Measurements from ENCODE around the gene ACRV1.

Gene ACRV1

GRCh38 chr11:125689274-125689859, 8.7 kb upstream of the ACRV1 start:
- no peak overlapping the region for H3K27ac ChIP-seq (ENCODE audit: low read depth, low read length)
- no peak overlapping the region for H3K9ac ChIP-seq (ENCODE audit: low read depth in 1 of 2, low read length in 2 of 2)
- no peaks in the 10 kb centered on the region for H3K27me3 ChIP-seq (ENCODE audit: control insufficient read depth in 1 of 2, insufficient read depth in 2 of 2, low read length in 2 of 2)
- H3K4me1 ChIP-seq (ENCODE audit: control insufficient read depth in 1 of 2, insufficient read depth in 2 of 2, low read length in 2 of 2), result peaks cover 3% of the 10 kb centered on the region in 2 donors
- no peaks in the 10 kb centered on the region for H3K9me3 ChIP-seq (ENCODE audit: control insufficient read depth in 1 of 2, low read length in 2 of 2)
- no peak overlapping the region for H3K4me3 ChIP-seq (ENCODE audit: low read depth in 1 of 2, low read length in 2 of 2)
- H3K36me3 ChIP-seq (ENCODE audit: control insufficient read depth in 1 of 2, insufficient read depth in 2 of 2, low read length in 2 of 2), result no peaks in the 10 kb centered on the region

DNA sequence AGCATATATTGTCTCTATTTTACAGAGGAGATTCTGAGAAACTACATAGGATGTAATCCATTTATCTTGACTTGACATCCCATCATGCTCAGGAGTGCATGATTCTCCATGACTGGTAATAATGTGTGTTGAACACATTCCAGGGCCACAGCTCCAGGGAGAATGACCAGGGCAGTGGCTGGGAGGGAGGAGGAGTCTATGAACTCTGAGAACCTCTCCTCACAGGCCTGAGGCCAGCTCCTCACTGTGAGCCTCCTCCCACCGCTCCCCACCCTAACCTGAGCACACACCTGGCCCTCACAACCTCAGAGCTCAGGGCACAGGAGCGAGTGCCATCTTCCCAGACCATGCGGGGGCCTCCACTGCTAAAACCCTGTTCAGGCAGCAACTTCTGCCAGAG, 8.0 kb upstream of the ACRV1 start:
- H3K27me3 ChIP-seq (ENCODE audit: control insufficient read depth in 1 of 2, insufficient read depth in 2 of 2, low read length in 2 of 2), result no peaks in the 10 kb centered on the region
- no peak overlapping the region for H3K27ac ChIP-seq (ENCODE audit: low read depth, low read length)
- no peaks in the 10 kb centered on the region for H3K9me3 ChIP-seq (ENCODE audit: control insufficient read depth in 1 of 2, low read length in 2 of 2)
- no peaks in the 10 kb centered on the region for H3K4me1 ChIP-seq (ENCODE audit: control insufficient read depth in 1 of 2, insufficient read depth in 2 of 2, low read length in 2 of 2)
- H3K4me3 ChIP-seq (ENCODE audit: low read depth in 1 of 2, low read length in 2 of 2), result no peak overlapping the region
- no peaks in the 10 kb centered on the region for H3K36me3 ChIP-seq (ENCODE audit: control insufficient read depth in 1 of 2, insufficient read depth in 2 of 2, low read length in 2 of 2)
- H3K9ac ChIP-seq (ENCODE audit: low read depth in 1 of 2, low read length in 2 of 2), result no peak overlapping the region

DNA sequence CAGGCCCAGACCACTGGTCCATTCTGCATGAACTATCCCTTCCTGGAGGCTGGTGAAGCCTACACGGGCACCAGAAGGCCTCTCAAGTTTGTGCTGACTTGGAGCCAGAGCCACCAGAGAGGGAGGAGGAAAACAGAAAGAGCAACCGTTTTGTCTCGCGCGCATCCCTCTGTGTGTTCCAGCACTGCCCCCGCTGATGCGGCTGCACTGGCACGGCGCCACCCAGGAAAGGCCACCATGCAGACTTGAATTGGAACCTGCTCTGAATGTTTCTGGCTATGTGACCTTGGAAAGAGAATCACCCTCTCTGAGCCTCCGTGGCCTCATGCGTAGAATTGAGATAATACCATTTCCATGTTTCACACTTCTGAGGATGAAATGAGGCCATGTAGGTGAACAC, 7.4 kb upstream of the ACRV1 start:
- no peak overlapping the region for H3K4me3 ChIP-seq (ENCODE audit: low read depth in 1 of 2, low read length in 2 of 2)
- H3K9ac ChIP-seq (ENCODE audit: low read depth in 1 of 2, low read length in 2 of 2), result no peak overlapping the region
- H3K36me3 ChIP-seq (ENCODE audit: control insufficient read depth in 1 of 2, insufficient read depth in 2 of 2, low read length in 2 of 2), result no peaks in the 10 kb centered on the region
- H3K27ac ChIP-seq (ENCODE audit: low read depth, low read length), result no peak overlapping the region
- no peaks in the 10 kb centered on the region for H3K27me3 ChIP-seq (ENCODE audit: control insufficient read depth in 1 of 2, insufficient read depth in 2 of 2, low read length in 2 of 2)
- H3K9me3 ChIP-seq (ENCODE audit: control insufficient read depth in 1 of 2, low read length in 2 of 2), result no peaks in the 10 kb centered on the region
- H3K4me1 ChIP-seq (ENCODE audit: control insufficient read depth in 1 of 2, insufficient read depth in 2 of 2, low read length in 2 of 2), result no peaks in the 10 kb centered on the region

- Histone ChIP-seq H3K27ac (ENCODE audit: low read depth, low read length) (no peak overlapping the region), H3K4me3 (ENCODE audit: low read depth in 1 of 2, low read length in 2 of 2) (no peak overlapping the region), H3K27me3 (ENCODE audit: control insufficient read depth in 1 of 2, insufficient read depth in 2 of 2, low read length in 2 of 2) (no peaks in the 10 kb centered on the region), H3K4me1 (ENCODE audit: control insufficient read depth in 1 of 2, insufficient read depth in 2 of 2, low read length in 2 of 2) (no peaks in the 10 kb centered on the region), H3K9me3 (ENCODE audit: control insufficient read depth in 1 of 2, low read length in 2 of 2) (no peaks in the 10 kb centered on the region), H3K36me3 (ENCODE audit: control insufficient read depth in 1 of 2, insufficient read depth in 2 of 2, low read length in 2 of 2) (no peaks in the 10 kb centered on the region), H3K9ac (ENCODE audit: low read depth in 1 of 2, low read length in 2 of 2) (no peak overlapping the region)
These were observed 4.6 kb upstream of the ACRV1 start for GRCh38 chr11:125685228-125685627.

DNA sequence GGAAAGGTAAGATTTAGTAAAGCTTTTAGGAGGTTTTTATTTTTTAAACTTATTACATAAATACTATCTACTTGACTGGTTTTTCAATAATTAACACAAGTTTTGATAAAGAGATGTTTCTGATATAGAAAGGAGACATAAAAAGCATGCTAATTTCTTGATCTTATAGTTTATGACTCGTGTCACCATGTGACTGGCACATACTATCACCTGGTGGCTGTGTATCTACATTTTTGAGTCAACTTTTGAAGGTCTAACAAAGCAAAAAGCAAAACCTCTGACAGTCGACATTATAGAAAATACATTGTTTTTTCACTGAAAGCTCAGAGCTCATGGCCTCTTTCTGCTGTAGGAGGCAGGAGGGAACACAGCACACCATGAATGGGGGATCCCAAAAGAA, 810 bp downstream of the ACRV1 start:
- Histone ChIP-seq H3K4me1 (ENCODE audit: control insufficient read depth in 1 of 2, insufficient read depth in 2 of 2, low read length in 2 of 2) (no peaks in the 10 kb centered on the region), H3K27ac (ENCODE audit: low read depth, low read length) (no peak overlapping the region), H3K4me3 (ENCODE audit: low read depth in 1 of 2, low read length in 2 of 2) (no peak overlapping the region), H3K9ac (ENCODE audit: low read depth in 1 of 2, low read length in 2 of 2) (no peak overlapping the region), H3K9me3 (ENCODE audit: control insufficient read depth in 1 of 2, low read length in 2 of 2) (no peaks in the 10 kb centered on the region), H3K36me3 (ENCODE audit: control insufficient read depth in 1 of 2, insufficient read depth in 2 of 2, low read length in 2 of 2) (peaks cover 0 to 6% of the 10 kb centered on the region in 2 donors), H3K27me3 (ENCODE audit: control insufficient read depth in 1 of 2, insufficient read depth in 2 of 2, low read length in 2 of 2) (no peaks in the 10 kb centered on the region)

DNA sequence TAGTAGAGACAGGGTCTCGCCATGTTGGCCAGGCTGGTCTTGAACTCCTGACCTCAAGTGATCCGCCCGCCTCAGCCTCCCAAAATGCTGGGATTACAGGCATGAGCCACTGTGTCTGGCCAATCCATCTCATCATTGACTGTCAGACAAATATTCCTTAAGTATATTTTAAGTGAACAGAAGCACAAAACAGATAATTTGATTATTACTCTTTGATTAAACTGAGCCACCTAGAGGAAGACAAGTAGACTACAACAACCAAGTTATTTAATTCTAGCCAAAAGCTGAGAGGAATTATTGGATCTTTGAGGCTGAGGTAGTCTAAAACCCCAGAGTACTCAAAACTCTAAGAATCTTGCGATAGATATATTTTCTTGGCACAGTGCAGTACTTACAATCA, 1.2 kb downstream of the ACRV1 start:
- no peak overlapping the region for H3K9ac ChIP-seq (ENCODE audit: low read depth in 1 of 2, low read length in 2 of 2)
- no peak overlapping the region for H3K27ac ChIP-seq (ENCODE audit: low read depth, low read length)
- no peaks in the 10 kb centered on the region for H3K27me3 ChIP-seq (ENCODE audit: control insufficient read depth in 1 of 2, insufficient read depth in 2 of 2, low read length in 2 of 2)
- H3K9me3 ChIP-seq (ENCODE audit: control insufficient read depth in 1 of 2, low read length in 2 of 2), result no peaks in the 10 kb centered on the region
- no peak overlapping the region for H3K4me3 ChIP-seq (ENCODE audit: low read depth in 1 of 2, low read length in 2 of 2)
- peaks cover 0 to 6% of the 10 kb centered on the region in 2 donors for H3K36me3 ChIP-seq (ENCODE audit: control insufficient read depth in 1 of 2, insufficient read depth in 2 of 2, low read length in 2 of 2)
- no peaks in the 10 kb centered on the region for H3K4me1 ChIP-seq (ENCODE audit: control insufficient read depth in 1 of 2, insufficient read depth in 2 of 2, low read length in 2 of 2)

DNA sequence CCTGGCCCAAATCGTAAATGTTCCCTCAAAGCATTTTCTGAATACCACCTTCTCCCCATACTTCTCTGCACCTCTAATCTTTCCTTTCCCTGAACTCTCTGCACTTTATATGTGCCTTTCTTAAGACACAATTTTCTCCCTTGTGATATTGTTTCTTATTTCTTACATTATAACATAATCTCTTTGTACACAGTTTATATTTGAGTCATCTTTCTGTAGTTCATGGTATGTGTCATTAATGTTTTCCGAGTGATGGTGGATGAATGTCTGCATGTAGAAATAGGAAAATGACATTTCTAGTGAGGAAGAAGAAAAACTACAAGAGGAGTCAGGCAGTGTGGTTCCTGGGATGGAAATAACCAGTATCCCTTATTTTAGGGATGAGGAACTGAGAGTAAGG, 5.5 kb downstream of the ACRV1 start:
- Histone ChIP-seq H3K4me1 (ENCODE audit: control insufficient read depth in 1 of 2, insufficient read depth in 2 of 2, low read length in 2 of 2) (peaks cover 0 to 4% of the 10 kb centered on the region in 2 donors), H3K27me3 (ENCODE audit: control insufficient read depth in 1 of 2, insufficient read depth in 2 of 2, low read length in 2 of 2) (no peaks in the 10 kb centered on the region), H3K9me3 (ENCODE audit: control insufficient read depth in 1 of 2, low read length in 2 of 2) (no peaks in the 10 kb centered on the region), H3K27ac (ENCODE audit: low read depth, low read length) (no peak overlapping the region), H3K36me3 (ENCODE audit: control insufficient read depth in 1 of 2, insufficient read depth in 2 of 2, low read length in 2 of 2) (peaks cover 0 to 6% of the 10 kb centered on the region in 2 donors), H3K9ac (ENCODE audit: low read depth in 1 of 2, low read length in 2 of 2) (no peak overlapping the region), H3K4me3 (ENCODE audit: low read depth in 1 of 2, low read length in 2 of 2) (no peak overlapping the region)

DNA sequence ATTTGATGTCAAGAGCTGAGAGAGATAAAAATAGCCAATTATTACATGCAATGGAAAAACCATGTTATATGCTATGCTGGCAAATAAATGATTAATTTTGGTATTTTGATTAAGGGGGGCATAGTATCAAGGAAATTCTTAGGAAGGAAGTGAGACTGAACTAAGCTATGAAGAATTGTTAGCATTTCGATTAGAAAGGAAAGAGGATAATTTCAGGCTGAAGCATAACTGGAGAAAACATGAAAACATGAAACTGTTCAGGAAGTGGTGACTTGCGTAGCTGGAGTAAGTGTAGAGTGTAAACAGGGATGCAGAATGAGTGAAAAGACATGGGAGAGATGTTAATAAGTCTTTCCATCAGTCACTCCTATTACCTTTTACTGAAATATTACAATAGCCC, 6.4 kb downstream of the ACRV1 start:
- no peak overlapping the region for H3K9ac ChIP-seq (ENCODE audit: low read depth in 1 of 2, low read length in 2 of 2)
- no peak overlapping the region for H3K27ac ChIP-seq (ENCODE audit: low read depth, low read length)
- no peak overlapping the region for H3K4me3 ChIP-seq (ENCODE audit: low read depth in 1 of 2, low read length in 2 of 2)
- peaks cover 0 to 6% of the 10 kb centered on the region in 2 donors for H3K36me3 ChIP-seq (ENCODE audit: control insufficient read depth in 1 of 2, insufficient read depth in 2 of 2, low read length in 2 of 2)
- H3K27me3 ChIP-seq (ENCODE audit: control insufficient read depth in 1 of 2, insufficient read depth in 2 of 2, low read length in 2 of 2), result no peaks in the 10 kb centered on the region
- H3K4me1 ChIP-seq (ENCODE audit: control insufficient read depth in 1 of 2, insufficient read depth in 2 of 2, low read length in 2 of 2), result peaks cover 0 to 4% of the 10 kb centered on the region in 2 donors
- no peaks in the 10 kb centered on the region for H3K9me3 ChIP-seq (ENCODE audit: control insufficient read depth in 1 of 2, low read length in 2 of 2)

DNA sequence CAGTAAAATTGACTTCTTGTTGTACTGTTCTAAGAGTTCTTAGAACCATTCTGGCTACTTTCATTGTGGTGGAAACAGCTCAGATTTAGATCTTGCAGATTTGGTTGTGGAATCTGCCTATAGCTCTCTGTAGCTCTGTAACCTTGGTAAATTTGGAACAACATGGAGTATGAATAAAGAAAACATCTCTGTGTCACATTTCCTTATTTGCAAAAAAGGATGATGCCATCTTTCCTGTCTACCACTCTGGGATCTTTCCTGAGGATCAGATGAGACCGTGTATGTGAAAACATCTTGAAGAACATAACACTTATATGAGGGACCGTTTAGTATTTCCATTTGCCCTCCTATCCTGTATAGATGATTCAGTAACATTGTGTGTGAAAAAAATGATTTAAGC, 9.1 kb downstream of the ACRV1 start:
- Histone ChIP-seq H3K27ac (ENCODE audit: low read depth, low read length) (no peak overlapping the region), H3K9ac (ENCODE audit: low read depth in 1 of 2, low read length in 2 of 2) (no peak overlapping the region), H3K4me1 (ENCODE audit: control insufficient read depth in 1 of 2, insufficient read depth in 2 of 2, low read length in 2 of 2) (peaks cover 0 to 4% of the 10 kb centered on the region in 2 donors), H3K4me3 (ENCODE audit: low read depth in 1 of 2, low read length in 2 of 2) (no peak overlapping the region), H3K9me3 (ENCODE audit: control insufficient read depth in 1 of 2, low read length in 2 of 2) (no peaks in the 10 kb centered on the region), H3K36me3 (ENCODE audit: control insufficient read depth in 1 of 2, insufficient read depth in 2 of 2, low read length in 2 of 2) (no peaks in the 10 kb centered on the region), H3K27me3 (ENCODE audit: control insufficient read depth in 1 of 2, insufficient read depth in 2 of 2, low read length in 2 of 2) (no peaks in the 10 kb centered on the region)

DNA sequence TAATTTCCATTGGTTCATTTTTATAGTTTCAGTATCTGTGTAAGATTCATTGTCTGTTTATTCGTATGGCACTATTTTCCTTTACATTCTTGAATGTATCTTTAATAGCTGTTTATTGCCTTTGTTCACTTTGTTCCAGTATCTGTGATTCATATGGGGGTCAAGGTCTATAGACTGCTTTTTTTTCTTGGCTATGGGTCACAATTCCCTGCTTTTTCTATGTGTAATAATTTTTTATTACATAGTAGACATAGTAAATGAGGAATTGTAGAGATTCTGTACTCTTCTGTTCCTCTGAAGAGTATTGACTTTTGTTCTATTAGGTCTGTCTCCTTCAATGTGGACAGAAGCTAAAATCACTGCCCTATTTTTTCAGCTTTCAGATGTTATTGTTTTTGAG, 10.5 kb downstream of the ACRV1 start:
- Histone ChIP-seq H3K4me1 (ENCODE audit: control insufficient read depth in 1 of 2, insufficient read depth in 2 of 2, low read length in 2 of 2) (peaks cover 0 to 4% of the 10 kb centered on the region in 2 donors), H3K9me3 (ENCODE audit: control insufficient read depth in 1 of 2, low read length in 2 of 2) (no peaks in the 10 kb centered on the region), H3K9ac (ENCODE audit: low read depth in 1 of 2, low read length in 2 of 2) (no peak overlapping the region), H3K27me3 (ENCODE audit: control insufficient read depth in 1 of 2, insufficient read depth in 2 of 2, low read length in 2 of 2) (no peaks in the 10 kb centered on the region), H3K4me3 (ENCODE audit: low read depth in 1 of 2, low read length in 2 of 2) (no peak overlapping the region), H3K27ac (ENCODE audit: low read depth, low read length) (no peak overlapping the region), H3K36me3 (ENCODE audit: control insufficient read depth in 1 of 2, insufficient read depth in 2 of 2, low read length in 2 of 2) (no peaks in the 10 kb centered on the region)

- Histone ChIP-seq H3K9me3 (ENCODE audit: control insufficient read depth in 1 of 2, low read length in 2 of 2) (no peaks in the 10 kb centered on the region), H3K4me3 (ENCODE audit: low read depth in 1 of 2, low read length in 2 of 2) (no peak overlapping the region), H3K27me3 (ENCODE audit: control insufficient read depth in 1 of 2, insufficient read depth in 2 of 2, low read length in 2 of 2) (no peaks in the 10 kb centered on the region), H3K36me3 (ENCODE audit: control insufficient read depth in 1 of 2, insufficient read depth in 2 of 2, low read length in 2 of 2) (no peaks in the 10 kb centered on the region), H3K27ac (ENCODE audit: low read depth, low read length) (no peak overlapping the region), H3K4me1 (ENCODE audit: control insufficient read depth in 1 of 2, insufficient read depth in 2 of 2, low read length in 2 of 2) (peaks cover 0 to 4% of the 10 kb centered on the region in 2 donors), H3K9ac (ENCODE audit: low read depth in 1 of 2, low read length in 2 of 2) (no peak overlapping the region)
These were observed 13.5 kb downstream of the ACRV1 start for GRCh38 chr11:125667151-125667550.

Measured in duodenal mucosa (tissue), 2 donors.